ENCODE results near the gene MAPK12.

DNA sequence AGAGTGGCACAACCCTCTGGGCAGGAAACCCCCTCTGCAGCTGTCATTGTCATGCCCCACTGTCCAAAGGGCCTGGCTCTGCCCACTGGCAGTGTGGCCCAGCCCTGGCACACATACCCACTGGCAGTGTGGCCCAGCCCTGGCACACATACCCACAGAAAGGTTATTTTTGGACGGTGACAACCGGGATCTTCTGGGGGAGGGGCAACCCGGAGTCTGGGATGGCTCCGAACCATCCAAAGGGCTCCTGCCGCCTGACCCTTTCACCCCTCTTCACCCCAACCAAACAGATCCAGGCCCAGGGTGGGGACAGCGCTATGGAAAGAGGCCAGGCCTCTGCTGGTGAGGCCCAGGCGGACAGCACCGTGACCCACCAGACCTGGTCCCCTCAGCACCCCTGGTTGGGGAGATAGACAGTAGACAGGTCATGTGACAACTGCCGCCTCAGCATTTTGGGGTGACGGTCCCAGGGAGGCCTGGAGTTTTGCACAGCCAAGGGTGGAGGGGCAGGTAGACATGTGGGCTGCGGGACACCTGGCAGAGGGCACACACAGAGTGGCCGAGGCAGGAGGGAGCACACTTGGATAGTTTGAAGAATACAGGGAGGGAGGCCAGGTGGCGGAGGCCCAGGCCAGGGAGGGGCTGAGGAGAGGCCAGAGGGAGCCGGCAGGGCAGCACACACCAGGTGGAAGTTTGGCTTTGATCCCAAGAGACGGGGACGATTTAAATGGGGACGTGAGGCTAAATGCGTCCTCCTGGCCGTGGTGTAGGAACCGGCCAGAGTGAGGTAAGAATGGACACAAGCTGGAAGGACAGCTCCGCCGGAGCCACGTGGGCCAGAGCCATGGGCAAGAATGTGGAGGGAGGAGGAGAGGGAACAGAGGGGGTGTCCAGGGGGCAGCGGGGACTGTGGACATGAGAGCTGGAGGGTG is 2.9 kb downstream of the MAPK12 start:
- TF ChIP-seq CTCF (IDR thresholded peaks at IDR 0.05): no peak
- no peak for TF ChIP-seq EP300 (IDR thresholded peaks at IDR 0.05)
- TF ChIP-seq POLR2A (IDR thresholded peaks at IDR 0.05): no peak
